ENCODE data around the gene UNC5B.

GRCh38 chr10:71349406-71349805 is 137.0 kb downstream of the UNC5B start:
- TF ChIP-seq CTCF (IDR thresholded peaks at IDR 0.05 in 8 of 11, conservative IDR thresholded peaks at IDR 0.05 in 3 of 11) (no peak), POLR2AphosphoS5 (IDR thresholded peaks at IDR 0.05) (no peak)
